Measurements from ENCODE around the gene ABHD17C. TPM values are rescaled to one million over a fixed set of nuclear protein-coding genes. Genes with fewer than 3 reads are reported as not detected.

The ABHD17C gene
- total RNA-seq, 4 donors from 2014 or later: 14.9 to 74.6 (median 37.8) TPM

DNA sequence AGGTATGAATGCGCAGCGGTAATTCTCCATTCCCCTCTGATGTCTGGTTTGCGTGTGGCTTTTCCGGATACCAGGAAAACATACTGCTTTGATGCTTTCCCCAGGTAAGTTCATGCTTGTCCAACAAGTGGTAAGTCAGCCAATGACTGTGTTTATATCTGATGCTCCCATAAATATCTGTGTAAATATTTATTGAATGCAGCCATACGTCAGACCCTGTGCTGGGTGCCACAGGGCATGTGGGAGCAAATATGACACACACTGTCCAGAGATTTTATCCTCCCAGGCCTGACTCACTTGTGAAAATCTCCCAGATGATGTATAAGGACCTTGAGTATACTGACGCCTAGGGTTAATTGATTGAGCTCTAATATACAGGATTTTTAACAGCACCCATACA is 54.5 kb downstream of the ABHD17C start:
- Histone ChIP-seq H3K36me3 (peaks cover 0 to 39% (median 0%) of the 10 kb centered on the region in 3 donors), H3K27me3 (no peaks in the 10 kb centered on the region), H3K27ac (no peak overlapping the region), H3K4me1 (no peaks in the 10 kb centered on the region), H3K4me3 (no peak overlapping the region), H3K9me3 (no peaks in the 10 kb centered on the region)
- no peak for DNase-seq
- no peak for TF ChIP-seq POLR2A (IDR thresholded peaks at IDR 0.05)
- TF ChIP-seq, protein P1, sequence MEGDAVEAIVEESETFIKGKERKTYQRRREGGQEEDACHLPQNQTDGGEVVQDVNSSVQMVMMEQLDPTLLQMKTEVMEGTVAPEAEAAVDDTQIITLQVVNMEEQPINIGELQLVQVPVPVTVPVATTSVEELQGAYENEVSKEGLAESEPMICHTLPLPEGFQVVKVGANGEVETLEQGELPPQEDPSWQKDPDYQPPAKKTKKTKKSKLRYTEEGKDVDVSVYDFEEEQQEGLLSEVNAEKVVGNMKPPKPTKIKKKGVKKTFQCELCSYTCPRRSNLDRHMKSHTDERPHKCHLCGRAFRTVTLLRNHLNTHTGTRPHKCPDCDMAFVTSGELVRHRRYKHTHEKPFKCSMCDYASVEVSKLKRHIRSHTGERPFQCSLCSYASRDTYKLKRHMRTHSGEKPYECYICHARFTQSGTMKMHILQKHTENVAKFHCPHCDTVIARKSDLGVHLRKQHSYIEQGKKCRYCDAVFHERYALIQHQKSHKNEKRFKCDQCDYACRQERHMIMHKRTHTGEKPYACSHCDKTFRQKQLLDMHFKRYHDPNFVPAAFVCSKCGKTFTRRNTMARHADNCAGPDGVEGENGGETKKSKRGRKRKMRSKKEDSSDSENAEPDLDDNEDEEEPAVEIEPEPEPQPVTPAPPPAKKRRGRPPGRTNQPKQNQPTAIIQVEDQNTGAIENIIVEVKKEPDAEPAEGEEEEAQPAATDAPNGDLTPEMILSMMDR (IDR thresholded peaks at IDR 0.05): no peak

DNA sequence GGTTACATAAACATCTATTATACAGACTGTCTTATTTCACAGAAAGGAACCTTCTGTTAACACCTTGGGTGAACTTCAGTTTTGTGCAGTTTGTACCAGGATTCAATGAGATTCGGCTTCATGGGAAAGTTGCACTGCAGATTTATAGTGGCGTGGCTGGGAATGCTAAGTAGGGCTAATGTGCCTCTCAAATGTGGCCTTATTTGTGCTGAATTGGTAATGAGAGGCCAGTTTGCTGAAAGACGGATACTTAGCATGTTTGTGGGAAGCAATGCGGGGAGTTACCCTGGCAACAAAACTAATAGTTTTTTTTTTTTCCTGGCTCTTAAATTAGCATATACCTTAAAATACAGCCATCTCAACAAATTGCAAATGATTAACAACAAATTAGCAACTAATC is 55.5 kb downstream of the ABHD17C start:
- Histone ChIP-seq H3K36me3 (peaks cover 0 to 43% (median 0%) of the 10 kb centered on the region in 3 donors), H3K4me3 (no peak overlapping the region), H3K9me3 (no peaks in the 10 kb centered on the region), H3K27me3 (no peaks in the 10 kb centered on the region), H3K27ac (no peak overlapping the region), H3K4me1 (no peaks in the 10 kb centered on the region)
- no peak for TF ChIP-seq POLR2A (IDR thresholded peaks at IDR 0.05)
- TF ChIP-seq, protein P1 (IDR thresholded peaks at IDR 0.05): no peak
- no peak for DNase-seq

DNA sequence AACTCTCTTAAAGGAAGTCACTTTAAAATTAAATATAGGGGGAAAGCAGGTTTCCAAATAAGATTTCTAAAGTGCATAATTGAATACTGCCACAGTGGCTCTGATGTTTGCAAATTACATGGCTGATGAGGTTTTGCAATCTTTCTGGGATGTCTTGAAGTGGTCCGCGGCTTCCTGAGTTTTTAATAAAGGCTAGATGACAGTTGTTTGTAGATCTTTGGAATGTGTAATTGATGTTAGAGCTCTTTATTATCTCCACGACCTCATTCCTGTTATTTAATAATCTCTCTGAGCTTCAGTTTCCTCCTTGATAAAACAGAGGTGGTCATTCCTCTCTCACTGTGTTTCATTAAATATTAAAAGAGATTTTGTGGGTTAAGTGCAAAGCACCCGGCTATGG is 57.1 kb downstream of the ABHD17C start:
- H3K9me3 ChIP-seq: no peaks in the 10 kb centered on the region
- TF ChIP-seq POLR2A (IDR thresholded peaks at IDR 0.05): no peak
- TF ChIP-seq, protein P1 (IDR thresholded peaks at IDR 0.05): no peak

DNA sequence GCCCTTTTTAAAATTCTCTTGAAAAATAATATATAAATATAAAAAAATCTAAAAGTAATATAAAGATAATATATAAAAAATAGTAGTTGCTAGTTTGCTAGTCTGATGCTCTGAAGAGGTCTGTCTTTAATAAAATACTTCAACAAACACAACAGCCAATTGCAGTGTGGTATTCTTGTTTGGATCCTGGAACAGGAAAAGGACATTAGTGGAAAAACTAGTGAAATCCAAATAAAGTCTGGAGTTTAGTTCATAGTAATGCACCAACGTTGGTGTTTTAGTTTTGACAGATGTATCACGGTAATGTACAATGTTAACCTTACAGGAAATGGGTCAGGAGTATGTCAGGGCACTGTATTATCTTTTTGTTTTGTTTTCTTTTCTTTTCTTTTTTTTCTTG is 58.1 kb downstream of the ABHD17C start:
- Histone ChIP-seq H3K36me3 (peaks cover 0 to 49% (median 0%) of the 10 kb centered on the region in 3 donors), H3K4me1 (no peaks in the 10 kb centered on the region), H3K27me3 (no peaks in the 10 kb centered on the region), H3K4me3 (no peak overlapping the region), H3K9me3 (no peaks in the 10 kb centered on the region), H3K27ac (no peak overlapping the region)
- no peak for TF ChIP-seq POLR2A (IDR thresholded peaks at IDR 0.05)
- TF ChIP-seq, protein P1 (IDR thresholded peaks at IDR 0.05): no peak
- no peak for DNase-seq

More for the DNA sequence above, 57.1 kb downstream of the ABHD17C start:
- Histone ChIP-seq H3K27ac (no peak overlapping the region), H3K4me1 (no peaks in the 10 kb centered on the region), H3K4me3 (no peak overlapping the region), H3K36me3 (peaks cover 0 to 49% (median 0%) of the 10 kb centered on the region in 3 donors), H3K27me3 (no peaks in the 10 kb centered on the region)
- no peak for DNase-seq

DNA sequence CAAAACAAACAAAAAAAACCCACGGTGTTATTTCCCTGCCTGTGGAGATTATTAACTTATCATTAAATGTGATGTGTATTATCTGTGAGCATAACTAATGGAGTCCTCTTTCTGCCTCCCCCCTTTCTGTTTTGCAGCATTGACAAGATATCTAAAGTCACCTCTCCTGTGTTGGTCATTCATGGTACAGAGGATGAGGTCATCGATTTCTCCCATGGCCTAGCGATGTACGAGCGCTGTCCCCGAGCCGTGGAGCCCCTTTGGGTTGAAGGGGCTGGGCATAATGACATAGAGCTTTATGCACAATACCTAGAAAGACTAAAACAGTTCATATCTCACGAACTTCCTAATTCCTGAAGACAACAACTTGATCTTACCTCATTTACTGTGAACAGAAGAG is 58.9 kb downstream of the ABHD17C start:
- no peak overlapping the region for H3K27ac ChIP-seq
- H3K9me3 ChIP-seq: no peaks in the 10 kb centered on the region
- DNase-seq: no peak
- H3K4me3 ChIP-seq: no peak overlapping the region
- no peaks in the 10 kb centered on the region for H3K27me3 ChIP-seq
- TF ChIP-seq, protein P1 (IDR thresholded peaks at IDR 0.05): no peak
- no peak for TF ChIP-seq POLR2A (IDR thresholded peaks at IDR 0.05)
- H3K36me3 ChIP-seq: peaks cover 0 to 49% (median 0%) of the 10 kb centered on the region in 3 donors
- no peaks in the 10 kb centered on the region for H3K4me1 ChIP-seq

DNA sequence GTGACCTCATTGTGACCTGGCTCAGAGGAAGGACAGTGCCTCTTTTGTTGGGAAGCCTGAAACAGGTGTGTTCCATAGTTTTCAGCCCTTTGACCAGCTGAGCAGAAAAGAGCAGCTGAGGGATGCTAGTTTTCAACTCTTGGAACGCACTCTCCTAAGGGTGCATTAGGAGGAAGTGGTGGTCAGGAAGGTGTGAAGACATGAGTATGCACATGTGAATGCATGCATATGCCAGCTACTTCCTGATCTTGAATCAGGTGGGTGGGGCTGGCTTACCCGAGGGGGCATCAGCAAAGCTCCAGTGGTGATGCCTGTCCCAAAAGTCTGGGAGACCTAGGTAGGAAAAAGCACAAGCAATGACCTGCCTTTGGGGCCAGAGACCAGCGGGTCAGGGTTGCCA is 60.8 kb downstream of the ABHD17C start:
- H3K36me3 ChIP-seq: peaks cover 0 to 31% (median 0%) of the 10 kb centered on the region in 3 donors
- H3K4me3 ChIP-seq: no peak overlapping the region
- DNase-seq: no peak
- H3K27me3 ChIP-seq: no peaks in the 10 kb centered on the region
- H3K27ac ChIP-seq: no peak overlapping the region
- H3K4me1 ChIP-seq: no peaks in the 10 kb centered on the region
- H3K9me3 ChIP-seq: no peaks in the 10 kb centered on the region
- no peak for TF ChIP-seq POLR2A (IDR thresholded peaks at IDR 0.05)
- TF ChIP-seq, protein P1 (IDR thresholded peaks at IDR 0.05): no peak
